HG03025 (cell line): Measurements from ENCODE around the gene PRICKLE2.

Experiments
- ATAC-seq: cut with Tn5 transposase; IDR thresholded peaks from one replicate; pipeline ENCODE4 v1.9.1; 2021; ENCODE audit warnings: mild to moderate bottlenecking, moderate library complexity; ENCODE audit not compliant: unreplicated experiment, low FRiP score

PRICKLE2 gene

GRCh38 chr3:64055076-64055475 is 170.2 kb downstream of the PRICKLE2 start:
- ATAC-seq, result no peak

- no peak for ATAC-seq
These were observed 170.8 kb downstream of the PRICKLE2 start for GRCh38 chr3:64054488-64054887.

GRCh38 chr3:64053581-64053980 is 171.7 kb downstream of the PRICKLE2 start:
- no peak for ATAC-seq

GRCh38 chr3:64053117-64053516 is 172.1 kb downstream of the PRICKLE2 start:
- no peak for ATAC-seq

- ATAC-seq, result no peak
These were observed 175.4 kb downstream of the PRICKLE2 start for GRCh38 chr3:64049832-64050231.

GRCh38 chr3:64049136-64049535 is 176.1 kb downstream of the PRICKLE2 start:
- ATAC-seq, result no peak

GRCh38 chr3:64048631-64049061 is 176.6 kb downstream of the PRICKLE2 start:
- ATAC-seq, result no peak

- no peak for ATAC-seq
These were observed 177.5 kb downstream of the PRICKLE2 start for GRCh38 chr3:64047787-64048186.

GRCh38 chr3:64046996-64047594 is 178.2 kb downstream of the PRICKLE2 start:
- no peak for ATAC-seq

GRCh38 chr3:64046592-64046991 is 178.7 kb downstream of the PRICKLE2 start:
- no peak for ATAC-seq

- no peak for ATAC-seq
These were observed 182.3 kb downstream of the PRICKLE2 start for GRCh38 chr3:64042952-64043351.
